PC-3 (cell line): ENCODE results near the gene FXYD5. TPM values are rescaled to one million over a fixed set of nuclear protein-coding genes. Genes with fewer than 3 reads are reported as not detected.

Source experiments
- ATAC-seq: fragments of 200-7000 bp; cut with Tn5 transposase; 2 replicates; pipeline ENCODE4 v1.9.1; 2020; ENCODE audit warnings: mild to moderate bottlenecking, moderate library complexity
- BruUV-seq: library from RNA; stranded (reverse); fragments of 400-500 nt; replicated peaks from 2 replicates; lab custom pipeline; 2021; lab: Mats Ljungman, UMichigan
- CTCF ChIA-PET: fragments of 300-600 bp; sonication (Branson Sonifier 250); formaldehyde crosslinking; loops from one replicate; lab custom pipeline; 2022; ENCODE audit warnings: antibody characterized with exemption; lab: Charles Lee
- POLR2A ChIA-PET: fragments of 300-600 bp; sonication (Branson Sonifier 250); formaldehyde crosslinking; loops from one replicate; lab custom pipeline; 2022; ENCODE audit warnings: antibody characterized with exemption; ENCODE audit not compliant: unreplicated experiment; lab: Charles Lee
- DNase-seq: peaks from one replicate; pipeline ENCODE4 v3.0.0-alpha.2; 2015
- H2AFZ ChIP-seq: fragments of 300-600 bp; sonication (generic); 2 replicates; pipeline ENCODE4 v1.6.0; 2016; ENCODE audit warnings: antibody characterized with exemption, low read length
- H3F3A ChIP-seq: fragments of 300-600 bp; sonication (generic); one replicate; pipeline ENCODE4 v1.6.0; 2017; ENCODE audit warnings: antibody characterized with exemption, low read length, control low read depth, mild to moderate bottlenecking; ENCODE audit not compliant: unreplicated experiment
- H3K27ac ChIP-seq: fragments of 300-600 bp; sonication (generic); 2 replicates; pipeline ENCODE4 v1.5.1; 2016; ENCODE audit warnings: mild to moderate bottlenecking, low read length
- H3K27me3 ChIP-seq: fragments of 300-600 bp; sonication (generic); 2 replicates; pipeline ENCODE4 v1.6.1; 2016; ENCODE audit warnings: low read length, mixed read lengths
- H3K36me3 ChIP-seq: fragments of 300-600 bp; sonication (generic); 2 replicates; pipeline ENCODE4 v1.6.1; 2016; ENCODE audit warnings: low read depth, mixed run types, low read length, mixed read lengths
- H3K4me1 ChIP-seq: fragments of 300-600 bp; sonication (generic); 2 replicates; pipeline ENCODE4 v1.5.1; 2016; ENCODE audit warnings: low read length; ENCODE audit not compliant: insufficient read depth
- H3K4me2 ChIP-seq: fragments of 300-600 bp; sonication (generic); 2 replicates; pipeline ENCODE4 v1.6.0; 2016; ENCODE audit warnings: low read length
- H3K4me3 ChIP-seq: fragments of 300-600 bp; sonication (generic); 2 replicates; pipeline ENCODE4 v1.5.1; 2016; ENCODE audit warnings: mild to moderate bottlenecking, low read length, mixed read lengths
- H3K79me2 ChIP-seq: fragments of 300-600 bp; sonication (generic); 2 replicates; pipeline ENCODE4 v1.6.1; 2017; ENCODE audit warnings: low read length, mixed read lengths
- H3K9ac ChIP-seq: fragments of 300-600 bp; sonication (generic); 2 replicates; pipeline ENCODE4 v1.6.0; 2016; ENCODE audit warnings: mild to moderate bottlenecking, low read length
- H3K9me2 ChIP-seq: fragments of 300-600 bp; sonication (generic); replicated peaks from 2 replicates; pipeline ENCODE4 v1.6.1; 2016; ENCODE audit warnings: mixed run types, low read length, mixed read lengths
- H3K9me3 ChIP-seq: fragments of 300-600 bp; sonication (generic); 2 replicates; pipeline ENCODE4 v1.6.1; 2016; ENCODE audit warnings: low read length, mixed read lengths
- H4K20me1 ChIP-seq: fragments of 300-600 bp; sonication (generic); 2 replicates; pipeline ENCODE4 v1.6.1; 2016; ENCODE audit warnings: low read length, mixed read lengths
- EZH2 ChIP-seq: fragments of 300-600 bp; sonication (generic); IDR thresholded peaks from one replicate; pipeline ENCODE4 v1.6.1; 2017; ENCODE audit warnings: antibody characterized with exemption, mild to moderate bottlenecking, low read length; ENCODE audit not compliant: unreplicated experiment
- EZH2phosphoT487 ChIP-seq: fragments of 300-600 bp; sonication (generic); IDR thresholded peaks from 2 replicates; pipeline ENCODE4 v1.6.1; 2018; ENCODE audit warnings: mild to moderate bottlenecking, antibody characterized with exemption, low read length, borderline replicate concordance
- intact Hi-C: fragments of 100-400 bp; cut with micrococcal nuclease; formaldehyde crosslinking; loops from 2 replicates; pipeline ENCODE4 v1.9.0; 2023
- total RNA-seq: library from RNA; depleted of rRNA; stranded (reverse); fragments of >200 nt; gene quantifications from 2 replicates; pipeline ENCODE4 v1.2.3, GENCODE V29; 2014
- TF ChIP-seq, protein P1 (sequence below): fragments of 300-600 bp; sonication (generic); conservative IDR thresholded peaks from 2 replicates; pipeline ENCODE4 v1.5.1; 2017; ENCODE audit warnings: antibody characterized with exemption, low read depth, mild to moderate bottlenecking, low read length

Gene FXYD5
- total RNA-seq, 1 experiment from 2014 or later = 123 TPM

DNA sequence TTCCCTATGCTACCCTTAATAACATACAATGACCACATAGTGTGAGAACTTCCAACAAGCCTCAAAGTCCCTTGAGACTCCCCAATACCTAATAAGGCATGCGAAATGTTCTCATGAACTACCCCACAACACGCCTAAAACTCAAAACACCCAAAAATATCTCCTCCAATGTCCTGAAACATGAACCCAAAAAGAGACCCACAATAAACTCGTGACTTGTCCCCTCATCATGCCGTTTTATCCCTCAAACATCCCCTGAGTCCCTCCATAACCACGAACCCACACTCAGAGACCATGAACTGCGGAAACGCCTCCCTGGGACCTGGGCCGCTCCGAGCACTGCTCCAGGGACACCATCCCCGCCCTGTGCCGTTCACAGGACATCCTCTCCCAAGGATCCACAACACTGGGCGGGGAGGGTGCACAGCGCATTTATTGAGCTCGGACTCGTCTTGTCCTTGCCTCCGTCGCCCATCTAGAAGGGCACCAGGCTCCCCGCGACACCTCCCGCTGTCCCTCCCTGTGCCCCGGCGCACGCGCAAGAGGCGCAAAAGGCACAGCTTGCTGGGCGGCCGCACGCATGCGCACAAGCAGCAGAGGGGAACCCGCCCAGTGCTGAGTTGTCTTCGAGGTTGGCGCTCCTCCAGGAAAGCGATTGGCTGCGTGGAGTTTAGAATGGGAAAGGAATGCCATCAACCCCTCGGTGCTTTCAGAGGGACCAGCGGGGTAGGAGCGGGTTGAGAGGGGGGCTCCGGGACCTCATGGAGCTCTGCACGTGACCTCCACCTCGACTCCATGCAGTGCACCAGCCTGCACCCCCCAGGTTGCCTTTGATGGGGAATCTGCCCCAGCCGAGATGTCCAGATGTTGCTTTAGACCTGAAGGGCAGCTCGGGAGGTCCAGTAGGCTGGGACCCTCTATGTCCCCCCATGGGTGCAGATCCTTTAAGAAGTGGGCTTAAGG, 30.2 kb upstream of the FXYD5 start:
- Histone ChIP-seq H3K4me3 (peak overlapping the region; percentile 61), H2AFZ (peak overlapping the region; percentile 60), H3K9me3 (no peaks in the 10 kb centered on the region), H3K27me3 (no peaks in the 10 kb centered on the region), H4K20me1 (no peaks in the 10 kb centered on the region), H3F3A (no peaks in the 10 kb centered on the region), H3K9ac (peak overlapping the region; percentile 72), H3K79me2 (no peaks in the 10 kb centered on the region), H3K4me2 (peak overlapping the region; percentile 80), H3K4me1 (peaks cover 48% of the 10 kb centered on the region), H3K9me2 (no peaks in the 10 kb centered on the region), H3K36me3 (peaks cover 3% of the 10 kb centered on the region; the same call in 1 of the 2 replicates), H3K27ac (peak overlapping the region; percentile 78)
- ATAC-seq (peak; percentile 52), DNase-seq (peak; percentile 87)
- BruUV-seq = TSS peak; percentile 69
- intact Hi-C loops = no loop called here
- TF ChIP-seq, protein P1, sequence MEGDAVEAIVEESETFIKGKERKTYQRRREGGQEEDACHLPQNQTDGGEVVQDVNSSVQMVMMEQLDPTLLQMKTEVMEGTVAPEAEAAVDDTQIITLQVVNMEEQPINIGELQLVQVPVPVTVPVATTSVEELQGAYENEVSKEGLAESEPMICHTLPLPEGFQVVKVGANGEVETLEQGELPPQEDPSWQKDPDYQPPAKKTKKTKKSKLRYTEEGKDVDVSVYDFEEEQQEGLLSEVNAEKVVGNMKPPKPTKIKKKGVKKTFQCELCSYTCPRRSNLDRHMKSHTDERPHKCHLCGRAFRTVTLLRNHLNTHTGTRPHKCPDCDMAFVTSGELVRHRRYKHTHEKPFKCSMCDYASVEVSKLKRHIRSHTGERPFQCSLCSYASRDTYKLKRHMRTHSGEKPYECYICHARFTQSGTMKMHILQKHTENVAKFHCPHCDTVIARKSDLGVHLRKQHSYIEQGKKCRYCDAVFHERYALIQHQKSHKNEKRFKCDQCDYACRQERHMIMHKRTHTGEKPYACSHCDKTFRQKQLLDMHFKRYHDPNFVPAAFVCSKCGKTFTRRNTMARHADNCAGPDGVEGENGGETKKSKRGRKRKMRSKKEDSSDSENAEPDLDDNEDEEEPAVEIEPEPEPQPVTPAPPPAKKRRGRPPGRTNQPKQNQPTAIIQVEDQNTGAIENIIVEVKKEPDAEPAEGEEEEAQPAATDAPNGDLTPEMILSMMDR = no peak
- TF ChIP-seq EZH2 = no peak
- TF ChIP-seq EZH2phosphoT487 = no peak
- ChIA-PET POLR2A (no interaction called here), CTCF (interaction anchor here (0.5 kb wide), 1 partner anchor 19 kb away, joined by 4 read pairs; the partner anchor contains the start of gene FXYD7)

DNA sequence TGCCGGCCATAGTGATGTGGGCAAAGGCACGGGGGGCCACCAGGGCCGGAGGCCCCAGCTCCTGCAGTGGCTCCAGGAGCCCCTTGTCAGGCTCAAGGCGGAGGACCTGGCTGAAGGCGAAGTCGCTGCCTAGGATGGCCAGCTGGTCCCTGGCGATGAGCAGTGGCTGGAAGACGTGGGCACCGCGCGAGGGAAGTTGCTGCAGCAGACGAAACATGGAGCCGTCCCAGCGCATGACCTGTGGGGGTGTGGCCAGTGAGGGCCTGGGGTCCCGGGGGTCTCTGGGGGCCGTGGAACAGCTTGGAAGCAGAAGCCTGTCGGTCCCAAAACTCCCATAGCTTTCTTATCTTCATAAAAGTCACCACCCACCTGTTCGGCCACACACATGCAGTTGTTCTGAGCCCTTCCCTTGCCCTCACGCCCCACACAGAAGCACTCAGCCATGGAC, 29.2 kb upstream of the FXYD5 start:
- Histone ChIP-seq H4K20me1 (no peaks in the 10 kb centered on the region), H3K79me2 (no peaks in the 10 kb centered on the region), H3K9me2 (no peaks in the 10 kb centered on the region), H3K36me3 (peaks cover 3% of the 10 kb centered on the region; the same call in 1 of the 2 replicates), H3K4me2 (no peak overlapping the region), H2AFZ (no peak overlapping the region), H3K9me3 (no peaks in the 10 kb centered on the region), H3K4me1 (peaks cover 39% of the 10 kb centered on the region), H3K27me3 (no peaks in the 10 kb centered on the region), H3K27ac (no peak overlapping the region), H3K4me3 (no peak overlapping the region), H3F3A (no peaks in the 10 kb centered on the region), H3K9ac (no peak overlapping the region)
- intact Hi-C loops = no loop called here
- DNase-seq (no peak), ATAC-seq (no peak)
- no TSS peak for BruUV-seq
- CTCF ChIA-PET = no interaction called here
- POLR2A ChIA-PET = no interaction called here
- TF ChIP-seq, protein P1 = no peak
- TF ChIP-seq EZH2 = no peak
- no peak for TF ChIP-seq EZH2phosphoT487
